Effector memory CD8-positive, alpha-beta T cell (primary cell): Measurements from ENCODE around the gene TRIM28.

ENCODE experiments used
- ATAC-seq: fragments of 150-1000 bp; cut with Tn5 transposase; replicated peaks from 2 replicates; pipeline ENCODE4 v1.10.0; 2021; ENCODE audit warnings: mild to moderate bottlenecking, moderate library complexity
- DNase-seq, 3 experiments: peaks; one replicate each; pipeline ENCODE4 v3.0.0; 2021
- H3K27ac Mint-ChIP-seq, 2 donors: one replicate each; pipeline ENCODE4 v1.8.0; 2022; ENCODE audit warnings: mild to moderate bottlenecking in 2 of 2, mixed read lengths in 2 of 2, moderate library complexity in 2 of 2
- H3K27me3 Mint-ChIP-seq, 2 donors: one replicate each; pipeline ENCODE4 v1.8.0; 2022; ENCODE audit warnings: mixed read lengths in 2 of 2
- H3K36me3 Mint-ChIP-seq: one replicate; pipeline ENCODE4 v1.8.0; 2022; ENCODE audit warnings: mild to moderate bottlenecking, moderate library complexity, mixed read lengths; ENCODE audit not compliant: insufficient read depth
- H3K4me1 Mint-ChIP-seq, 2 donors: one replicate each; pipeline ENCODE4 v1.8.0; 2022; ENCODE audit warnings: low read depth in 2 of 2, mixed read lengths in 2 of 2
- H3K4me3 Mint-ChIP-seq, 2 donors: one replicate each; pipeline ENCODE4 v1.8.0; 2022; ENCODE audit warnings: mild to moderate bottlenecking in 2 of 2, mixed read lengths in 2 of 2, moderate library complexity in 2 of 2
- H3K9me3 Mint-ChIP-seq, 2 donors: one replicate each; pipeline ENCODE4 v1.8.0; 2022; ENCODE audit warnings: mixed read lengths in 2 of 2

Gene TRIM28

DNA sequence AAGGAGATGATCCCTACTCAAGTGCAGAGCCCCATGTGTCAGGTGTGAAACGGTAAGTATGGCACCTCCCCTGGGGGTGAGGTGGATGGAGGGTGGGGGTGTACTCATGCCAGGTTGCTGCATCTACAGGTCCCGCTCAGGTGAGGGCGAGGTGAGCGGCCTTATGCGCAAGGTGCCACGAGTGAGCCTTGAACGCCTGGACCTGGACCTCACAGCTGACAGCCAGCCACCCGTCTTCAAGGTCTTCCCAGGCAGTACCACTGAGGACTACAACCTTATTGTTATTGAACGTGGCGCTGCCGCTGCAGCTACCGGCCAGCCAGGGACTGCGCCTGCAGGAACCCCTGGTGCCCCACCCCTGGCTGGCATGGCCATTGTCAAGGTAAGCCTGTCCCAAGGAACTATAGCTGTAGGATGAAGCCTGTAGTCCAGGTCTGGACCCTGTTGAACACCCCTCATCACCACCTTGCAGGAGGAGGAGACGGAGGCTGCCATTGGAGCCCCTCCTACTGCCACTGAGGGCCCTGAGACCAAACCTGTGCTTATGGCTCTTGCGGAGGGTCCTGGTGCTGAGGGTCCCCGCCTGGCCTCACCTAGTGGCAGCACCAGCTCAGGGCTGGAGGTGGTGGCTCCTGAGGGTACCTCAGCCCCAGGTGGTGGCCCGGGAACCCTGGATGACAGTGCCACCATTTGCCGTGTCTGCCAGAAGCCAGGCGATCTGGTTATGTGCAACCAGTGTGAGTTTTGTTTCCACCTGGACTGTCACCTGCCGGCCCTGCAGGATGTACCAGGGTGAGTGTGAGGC, 5.2 kb downstream of the TRIM28 start:
- Mint-ChIP-seq H3K4me3 (no peak overlapping the region), H3K9me3 (no peaks in the 10 kb centered on the region), H3K27me3 (no peaks in the 10 kb centered on the region), H3K27ac (peak overlapping the region in 1 of 2 donors; percentile 75), H3K4me1 (peaks cover 40 to 42% of the 10 kb centered on the region in 2 donors), H3K36me3 (peaks cover 96% of the 10 kb centered on the region)
- DNase-seq (no peak), ATAC-seq (no peak)

DNA sequence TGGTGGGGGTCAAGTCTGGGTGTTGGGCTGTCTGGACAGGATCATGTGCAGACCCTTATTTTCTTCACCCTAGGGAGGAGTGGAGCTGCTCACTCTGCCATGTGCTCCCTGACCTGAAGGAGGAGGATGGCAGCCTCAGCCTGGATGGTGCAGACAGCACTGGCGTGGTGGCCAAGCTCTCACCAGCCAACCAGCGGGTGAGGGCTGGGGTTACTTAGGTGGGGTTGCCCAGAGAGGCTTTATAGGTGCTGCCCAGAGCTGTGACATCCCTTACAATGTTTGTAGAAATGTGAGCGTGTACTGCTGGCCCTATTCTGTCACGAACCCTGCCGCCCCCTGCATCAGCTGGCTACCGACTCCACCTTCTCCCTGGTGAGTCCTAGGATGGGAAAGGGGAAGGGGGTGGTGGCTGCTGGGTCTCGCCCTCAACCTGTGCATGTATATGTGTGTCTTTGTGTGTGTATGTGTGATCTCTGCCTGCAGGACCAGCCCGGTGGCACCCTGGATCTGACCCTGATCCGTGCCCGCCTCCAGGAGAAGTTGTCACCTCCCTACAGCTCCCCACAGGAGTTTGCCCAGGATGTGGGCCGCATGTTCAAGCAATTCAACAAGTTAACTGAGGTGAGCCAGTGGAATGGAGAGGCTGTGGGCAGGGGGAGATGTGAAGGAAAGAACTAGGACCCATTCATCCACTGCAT, 5.9 kb downstream of the TRIM28 start:
- peaks cover 99% of the 10 kb centered on the region for H3K36me3 Mint-ChIP-seq
- no peak for ATAC-seq
- no peaks in the 10 kb centered on the region for H3K9me3 Mint-ChIP-seq
- DNase-seq: no peak
- no peaks in the 10 kb centered on the region for H3K27me3 Mint-ChIP-seq
- peak overlapping the region in 1 of 2 donors; percentile 52 for H3K4me3 Mint-ChIP-seq
- peak overlapping the region in 1 of 2 donors; percentile 75 for H3K27ac Mint-ChIP-seq
- peaks cover 45% of the 10 kb centered on the region in 2 donors for H3K4me1 Mint-ChIP-seq

DNA sequence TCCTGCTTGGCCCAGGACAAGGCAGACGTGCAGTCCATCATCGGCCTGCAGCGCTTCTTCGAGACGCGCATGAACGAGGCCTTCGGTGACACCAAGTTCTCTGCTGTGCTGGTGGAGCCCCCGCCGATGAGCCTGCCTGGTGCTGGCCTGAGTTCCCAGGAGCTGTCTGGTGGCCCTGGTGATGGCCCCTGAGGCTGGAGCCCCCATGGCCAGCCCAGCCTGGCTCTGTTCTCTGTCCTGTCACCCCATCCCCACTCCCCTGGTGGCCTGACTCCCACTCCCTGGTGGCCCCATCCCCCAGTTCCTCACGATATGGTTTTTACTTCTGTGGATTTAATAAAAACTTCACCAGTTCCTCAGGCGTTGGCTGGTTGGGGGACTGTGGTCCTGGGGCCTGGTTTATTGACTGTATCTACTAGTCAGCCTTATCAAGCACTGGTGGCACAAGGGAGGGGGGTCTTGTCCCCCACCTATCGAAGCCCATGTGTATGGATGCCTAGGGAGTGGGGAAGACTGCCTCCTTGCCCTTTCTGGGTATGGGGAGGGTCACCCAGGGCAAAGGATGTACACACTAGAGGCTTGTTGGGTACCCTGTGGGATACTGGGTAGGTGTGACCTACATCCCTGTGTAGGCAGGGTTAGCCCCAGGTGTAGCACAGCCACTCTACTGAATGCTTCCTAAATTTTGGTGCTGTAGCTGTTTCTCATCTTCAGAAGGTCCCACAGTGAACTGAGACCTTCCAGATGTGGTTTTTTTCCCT, 6.7 kb downstream of the TRIM28 start:
- Mint-ChIP-seq H3K27ac (peak overlapping the region in 1 of 2 donors; percentile 75), H3K36me3 (peaks cover 99% of the 10 kb centered on the region), H3K9me3 (no peaks in the 10 kb centered on the region), H3K27me3 (no peaks in the 10 kb centered on the region), H3K4me3 (peak overlapping the region in 1 of 2 donors; percentile 52), H3K4me1 (peaks cover 44 to 45% of the 10 kb centered on the region in 2 donors)
- ATAC-seq (no peak), DNase-seq (no peak)

DNA sequence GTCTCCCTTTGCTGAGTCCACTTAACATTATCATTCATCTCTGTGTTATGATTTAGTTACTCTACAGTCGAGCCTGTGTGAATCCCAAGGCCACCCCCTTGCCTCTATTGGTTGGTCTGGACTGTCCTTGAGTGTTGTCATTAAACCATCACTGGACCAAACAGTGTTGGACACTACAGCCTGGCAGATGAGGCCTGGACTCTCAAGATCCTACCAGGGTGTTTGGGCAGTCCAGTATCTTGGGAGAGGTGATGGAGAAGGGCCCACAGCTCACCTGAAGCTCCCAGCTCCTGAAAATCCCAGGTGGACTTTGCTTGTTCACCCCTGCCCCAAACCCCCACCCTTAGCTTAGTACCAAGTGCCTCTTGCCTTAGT, 7.2 kb downstream of the TRIM28 start:
- no peaks in the 10 kb centered on the region for H3K9me3 Mint-ChIP-seq
- ATAC-seq: no peak
- no peak overlapping the region for H3K4me3 Mint-ChIP-seq
- H3K27me3 Mint-ChIP-seq: no peaks in the 10 kb centered on the region
- H3K27ac Mint-ChIP-seq: peak overlapping the region in 1 of 2 donors; percentile 81
- H3K4me1 Mint-ChIP-seq: peaks cover 39 to 42% of the 10 kb centered on the region in 2 donors
- DNase-seq: no peak
- peaks cover 96% of the 10 kb centered on the region for H3K36me3 Mint-ChIP-seq

DNA sequence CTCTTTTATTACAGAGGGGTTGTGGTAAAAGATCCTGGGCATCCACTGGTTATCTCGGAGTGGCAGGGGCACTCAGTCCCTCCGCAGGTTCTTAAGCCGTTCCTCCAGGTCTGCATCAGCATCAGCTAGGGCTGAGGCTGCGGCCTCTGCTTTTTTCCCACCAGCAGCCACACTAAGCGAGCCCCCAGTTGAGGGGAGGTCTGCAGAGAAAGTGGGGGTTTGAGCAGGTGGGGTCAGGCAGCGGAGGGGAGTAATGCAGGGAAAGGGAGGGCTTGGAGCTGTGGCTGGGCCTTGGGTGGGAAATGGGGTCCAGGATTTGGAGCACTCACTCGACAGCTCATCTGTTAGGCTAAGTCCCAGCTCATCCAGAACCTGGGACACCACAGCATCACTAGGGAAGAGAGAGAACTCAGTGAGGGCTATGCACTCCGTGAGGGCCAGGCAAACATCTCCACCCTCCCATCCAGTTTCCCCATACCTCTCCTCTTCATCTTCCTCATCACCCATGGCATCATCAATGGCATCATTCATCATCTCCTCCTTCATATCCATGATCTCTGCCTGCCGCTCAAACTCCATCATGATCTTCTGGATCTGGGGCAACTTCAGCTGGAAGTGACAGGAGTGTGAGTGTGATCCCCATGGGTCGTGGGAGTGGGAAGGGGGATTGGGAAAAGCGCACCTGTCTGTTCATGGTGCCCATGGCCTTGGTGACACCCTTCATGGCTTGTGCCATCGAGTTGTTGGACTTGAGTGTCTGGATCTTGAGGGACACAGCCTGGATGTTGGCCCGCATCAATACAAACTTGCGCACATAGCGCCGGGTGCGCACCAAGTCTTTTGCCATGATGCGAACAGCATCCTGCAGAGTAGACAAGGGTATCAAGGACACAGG, 8.0 kb downstream of the TRIM28 start:
- H3K4me3 Mint-ChIP-seq: no peak overlapping the region

DNA sequence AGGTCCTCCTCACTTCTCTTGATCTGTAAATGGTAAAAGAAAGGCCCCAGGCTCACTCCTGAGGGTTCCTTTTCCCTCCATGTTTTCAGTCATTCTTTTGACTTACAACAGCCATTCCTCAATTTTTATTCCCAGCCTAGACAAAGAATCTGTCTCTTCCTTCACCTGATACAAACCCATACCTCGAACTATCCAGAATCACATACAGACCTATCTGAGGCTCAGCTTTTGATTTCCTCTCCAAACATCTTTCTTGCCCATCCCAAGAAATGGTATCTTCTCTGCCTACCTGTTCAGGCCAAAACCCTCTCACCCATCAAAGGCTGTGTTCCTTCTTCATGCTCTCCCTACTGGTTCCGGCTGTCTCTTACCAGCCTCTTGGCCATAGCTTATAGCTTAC, 8.8 kb downstream of the TRIM28 start:
- H3K9me3 Mint-ChIP-seq: no peaks in the 10 kb centered on the region
- DNase-seq (no peak), ATAC-seq (no peak)
- H3K36me3 Mint-ChIP-seq: peaks cover 96% of the 10 kb centered on the region
- peak overlapping the region in 1 of 2 donors; percentile 81 for H3K27ac Mint-ChIP-seq
- H3K4me1 Mint-ChIP-seq: peaks cover 45 to 46% of the 10 kb centered on the region in 2 donors
- peak overlapping the region; percentile 18 to 90 for H3K4me3 Mint-ChIP-seq
- no peaks in the 10 kb centered on the region for H3K27me3 Mint-ChIP-seq

More for the DNA sequence above, 8.0 kb downstream of the TRIM28 start:
- Mint-ChIP-seq H3K27me3 (no peaks in the 10 kb centered on the region), H3K4me1 (peaks cover 38 to 42% of the 10 kb centered on the region in 2 donors), H3K9me3 (no peaks in the 10 kb centered on the region), H3K36me3 (peaks cover 96% of the 10 kb centered on the region), H3K27ac (peak overlapping the region in 1 of 2 donors; percentile 81)
- DNase-seq (no peak), ATAC-seq (no peak)

DNA sequence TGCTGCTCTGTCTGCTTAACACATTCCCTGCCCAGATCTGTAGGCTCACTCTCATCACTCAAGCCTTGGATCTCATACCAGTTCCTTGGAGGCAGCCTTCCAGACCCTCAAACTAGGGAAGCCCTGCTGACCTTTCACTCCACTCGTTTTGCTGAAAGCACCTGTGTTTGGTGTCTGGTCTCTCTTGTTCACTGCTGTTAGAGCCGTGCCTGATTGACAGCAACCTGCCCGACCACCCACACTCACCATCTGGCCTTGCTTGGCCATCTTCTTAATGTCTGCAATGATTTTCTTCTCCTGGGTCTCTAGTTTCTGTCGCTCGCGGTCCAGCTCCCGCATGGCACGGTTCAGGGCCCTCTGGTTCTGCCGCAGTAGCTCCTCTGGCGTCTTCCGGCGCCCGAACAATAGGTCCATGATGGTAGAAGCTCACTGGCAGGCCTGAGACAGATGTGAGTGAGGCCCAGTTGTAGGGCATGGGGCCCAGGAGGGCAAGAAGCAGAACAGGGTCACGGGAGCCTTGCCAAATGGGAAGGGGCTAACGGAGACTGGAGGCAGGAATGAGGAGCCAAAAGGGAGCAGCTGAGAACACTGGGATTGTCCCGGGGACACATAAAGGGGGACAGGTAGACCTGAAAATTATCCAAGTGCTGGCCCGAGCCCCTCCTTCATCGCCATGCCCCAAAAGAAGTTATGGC, 10.1 kb downstream of the TRIM28 start:
- peaks cover 48 to 50% of the 10 kb centered on the region in 2 donors for H3K4me1 Mint-ChIP-seq
- no peak for ATAC-seq
- DNase-seq: no peak
- peak overlapping the region; percentile 90 to 96 for H3K4me3 Mint-ChIP-seq
- no peaks in the 10 kb centered on the region for H3K27me3 Mint-ChIP-seq
- H3K27ac Mint-ChIP-seq: peak overlapping the region; percentile 98 to 99
- peaks cover 95% of the 10 kb centered on the region for H3K36me3 Mint-ChIP-seq
- H3K9me3 Mint-ChIP-seq: no peaks in the 10 kb centered on the region

DNA sequence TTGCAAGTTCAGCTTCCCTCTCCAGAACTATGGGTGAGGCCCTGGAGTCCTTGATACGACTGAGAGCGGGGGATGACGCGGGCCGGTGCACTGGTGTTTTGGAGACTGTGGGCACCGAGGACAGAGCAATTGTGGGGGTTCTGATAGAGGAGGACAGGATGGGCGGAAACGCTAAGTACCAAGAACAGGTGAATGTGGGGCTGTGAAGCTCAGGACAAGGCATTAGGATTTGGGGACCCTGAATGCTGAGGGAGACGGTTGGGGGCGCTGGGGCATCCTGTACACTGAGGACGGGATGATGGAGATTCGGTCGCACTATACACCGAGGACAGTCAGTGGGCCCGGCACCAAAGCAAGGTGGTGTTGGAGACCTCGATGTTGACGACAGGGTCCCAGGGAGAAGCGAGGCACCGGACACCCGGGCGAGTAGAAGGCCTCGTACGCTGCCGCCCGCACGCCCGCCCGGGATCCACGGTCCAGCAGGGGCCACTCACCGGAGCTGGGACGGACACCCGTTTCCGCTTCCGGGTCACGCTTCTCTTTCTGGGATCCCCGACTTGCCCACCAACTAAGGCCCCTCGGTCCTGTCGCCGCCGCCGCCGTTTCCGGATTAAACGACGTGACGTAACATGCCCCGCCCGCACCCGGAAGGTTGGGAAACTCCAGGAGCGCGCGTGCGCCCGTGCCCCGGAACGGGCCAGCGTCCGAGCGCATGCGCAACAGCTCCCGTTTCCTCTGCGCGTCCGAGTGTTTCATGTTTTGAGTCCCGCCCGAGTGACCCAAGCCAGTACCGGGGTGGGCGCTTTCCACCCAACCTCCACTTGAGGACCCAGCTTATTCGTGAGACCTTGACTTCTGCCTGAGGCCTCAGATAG, 10.9 kb downstream of the TRIM28 start, which contains the start of gene CHMP2A:
TSS of gene CHMP2A (minus strand) at position 612 of the 875 bp plus-strand sequence. CDS start 893 bp downstream, outside the sequence.
- no peaks in the 10 kb centered on the region for H3K9me3 Mint-ChIP-seq
- H3K4me3 Mint-ChIP-seq: peak within 1 kb of the TSS; percentile 96 to 99
- H3K27me3 Mint-ChIP-seq: no peaks in the 10 kb centered on the region
- DNase-seq: peak; percentile 97 to 98 (median 98)
- peak; percentile 45 for ATAC-seq
- peaks cover 51 to 54% of the 10 kb centered on the region in 2 donors for H3K4me1 Mint-ChIP-seq
- H3K27ac Mint-ChIP-seq: peak within 1 kb of the TSS; percentile 98 to 99
- peaks cover 94% of the 10 kb centered on the region for H3K36me3 Mint-ChIP-seq

DNA sequence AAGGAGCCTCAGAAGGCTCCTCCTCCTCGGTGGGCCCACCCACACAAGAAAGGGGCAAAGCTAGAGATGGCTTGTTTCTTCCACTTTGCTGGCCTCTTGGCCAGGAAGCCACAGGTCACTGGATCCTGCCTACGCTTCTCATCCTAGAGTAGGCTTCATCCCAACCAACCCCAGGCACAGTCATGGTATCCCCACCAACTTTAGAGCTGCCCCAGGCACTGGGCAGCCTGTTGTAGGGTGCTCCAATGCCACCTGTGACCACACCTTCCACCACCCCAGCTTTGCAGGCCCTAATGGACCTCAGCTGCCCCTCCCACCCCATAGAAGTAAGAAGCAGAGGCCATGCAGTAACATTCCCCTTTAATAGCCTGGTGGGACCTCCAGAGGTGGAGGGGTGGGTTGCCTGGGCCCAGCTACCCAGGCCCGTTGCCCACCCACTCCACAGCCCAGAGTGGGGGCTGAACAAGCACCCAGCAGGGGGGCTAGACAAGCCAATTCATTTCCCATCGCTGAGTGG, 11.6 kb downstream of the TRIM28 start:
- Mint-ChIP-seq H3K27me3 (no peaks in the 10 kb centered on the region), H3K4me1 (peaks cover 55% of the 10 kb centered on the region in 2 donors), H3K36me3 (peaks cover 90% of the 10 kb centered on the region), H3K9me3 (no peaks in the 10 kb centered on the region), H3K27ac (peak overlapping the region; percentile 98 to 99), H3K4me3 (peak overlapping the region; percentile 90 to 96)
- no peak for ATAC-seq
- DNase-seq: no peak

DNA sequence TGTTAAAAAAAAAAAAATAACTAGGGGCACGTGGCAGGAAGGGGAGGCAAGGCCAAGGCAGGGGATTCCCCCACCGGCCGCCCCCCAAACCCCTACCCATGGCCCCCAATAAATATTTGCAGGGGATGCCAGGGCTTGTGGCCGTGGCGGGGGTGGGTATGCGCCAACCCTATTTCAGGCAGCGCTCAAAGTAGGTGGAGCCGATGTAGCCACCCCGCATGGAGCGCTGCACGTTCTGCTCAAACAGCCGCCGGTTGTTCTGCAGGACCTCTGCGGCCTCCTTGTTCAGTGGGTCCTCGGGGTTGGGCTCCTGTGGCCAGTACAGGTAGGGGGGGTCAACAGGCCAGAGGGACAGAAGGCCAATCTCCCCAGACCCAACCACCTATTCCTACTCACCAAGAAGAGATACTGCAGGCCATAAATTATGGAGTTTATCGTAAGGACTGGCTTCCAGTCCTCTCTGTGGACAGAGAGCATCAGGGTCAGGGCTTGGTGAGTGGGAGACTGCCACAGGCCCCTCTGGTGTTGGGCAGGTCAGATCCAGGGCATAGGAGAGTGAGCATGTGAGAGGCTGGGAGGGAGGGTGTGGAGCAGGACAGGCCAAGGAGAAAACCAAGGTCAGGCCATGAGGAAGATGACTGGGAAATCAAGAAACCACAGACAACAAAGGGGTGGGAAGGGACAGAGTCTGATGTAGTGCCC, 12.2 kb downstream of the TRIM28 start:
- no peak for DNase-seq
- peak overlapping the region; percentile 96 to 99 for H3K4me3 Mint-ChIP-seq
- H3K27ac Mint-ChIP-seq: peak overlapping the region; percentile 98 to 99
- peaks cover 84% of the 10 kb centered on the region for H3K36me3 Mint-ChIP-seq
- ATAC-seq: no peak
- no peaks in the 10 kb centered on the region for H3K27me3 Mint-ChIP-seq
- no peaks in the 10 kb centered on the region for H3K9me3 Mint-ChIP-seq
- H3K4me1 Mint-ChIP-seq: peaks cover 55 to 58% of the 10 kb centered on the region in 2 donors
